Esophagus muscularis mucosa (tissue), 4 donors: ENCODE measurements around the gene MT1F.

ENCODE experiments used
- CTCF ChIP-seq, 3 experiments: fragments of 200-600 bp in 2 of 3; fragments of 450-650 bp in 1 of 3; sonication (generic) in 2 of 3; IDR thresholded peaks; one replicate each; pipeline ENCODE4 v1.5.1; 2017 to 2019; ENCODE audit warnings: antibody characterized with exemption in 3 of 3, mild to moderate bottlenecking in 2 of 3, moderate library complexity in 1 of 3
- EP300 ChIP-seq: sonication (generic); formaldehyde crosslinking; IDR thresholded peaks from one replicate; pipeline ENCODE4 v1.6.1; 2017; ENCODE audit warnings: antibody characterized with exemption
- POLR2A ChIP-seq: fragments of 450-650 bp; IDR thresholded peaks from one replicate; pipeline ENCODE4 v1.6.1; 2017; ENCODE audit warnings: antibody characterized with exemption, moderate library complexity, mild to moderate bottlenecking, low read depth

- no peak for TF ChIP-seq CTCF (IDR thresholded peaks at IDR 0.05)
- no peak for TF ChIP-seq POLR2A
- no peak for TF ChIP-seq EP300
These were observed 31.7 kb upstream of the MT1F start for GRCh38 chr16:56625943-56626654.
